ENCODE measurements around the gene ZC3H12D. TPM values are rescaled to one million over a fixed set of nuclear protein-coding genes. Genes with fewer than 3 reads are reported as not detected.
"Not testable (repeated sequence)": the region's sequence is repeated elsewhere in the genome, so short reads cannot be mapped to it uniquely, and the experiment has no call there.

ZC3H12D gene
- total and polyA plus RNA-seq, 11 donors: 0.14 to 3.0 (median 0.42) TPM

DNA sequence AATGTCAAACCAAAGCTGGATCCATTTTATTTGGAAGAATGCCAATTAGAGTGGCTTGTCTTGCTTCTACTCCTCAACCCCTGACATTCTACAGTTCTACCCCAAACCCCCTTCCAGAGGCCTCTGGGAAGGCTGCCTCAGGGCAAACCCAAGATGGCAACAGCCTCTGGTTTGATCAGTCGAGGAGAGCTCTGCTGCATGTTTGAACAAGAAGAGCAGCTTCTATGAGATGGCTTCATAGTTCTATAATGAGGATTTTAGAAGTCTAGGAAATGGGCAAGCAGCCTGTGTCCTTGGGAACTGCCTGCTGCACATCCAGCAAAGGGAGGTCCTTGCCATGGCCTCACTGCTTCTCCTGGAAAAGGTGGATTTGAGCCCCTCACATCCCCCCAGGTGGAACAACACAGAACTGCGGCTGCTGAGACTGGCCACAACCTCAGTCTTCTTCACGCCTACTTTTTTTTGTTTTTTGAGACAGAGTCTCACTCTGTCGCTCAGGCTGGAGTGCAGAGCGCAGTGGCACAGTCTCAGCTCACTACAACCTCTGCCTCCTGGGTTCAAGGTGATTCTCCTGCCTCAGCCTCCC is 37.9 kb downstream of the ZC3H12D start:
- no peaks in the 10 kb centered on the region for H3K36me3 ChIP-seq
- peaks cover 0 to 48% (median 14%) of the 10 kb centered on the region in 9 donors for H3K27me3 ChIP-seq
- 93 to 97% (median 95%) methylated on average over 5 of the region's 5 CpGs for WGBS, 4 donors
- no peak for ATAC-seq
- intact Hi-C loops (cut with DNase I): no loop called here
- no peaks in the 10 kb centered on the region for H3K9me3 ChIP-seq
- TF ChIP-seq, protein P1, sequence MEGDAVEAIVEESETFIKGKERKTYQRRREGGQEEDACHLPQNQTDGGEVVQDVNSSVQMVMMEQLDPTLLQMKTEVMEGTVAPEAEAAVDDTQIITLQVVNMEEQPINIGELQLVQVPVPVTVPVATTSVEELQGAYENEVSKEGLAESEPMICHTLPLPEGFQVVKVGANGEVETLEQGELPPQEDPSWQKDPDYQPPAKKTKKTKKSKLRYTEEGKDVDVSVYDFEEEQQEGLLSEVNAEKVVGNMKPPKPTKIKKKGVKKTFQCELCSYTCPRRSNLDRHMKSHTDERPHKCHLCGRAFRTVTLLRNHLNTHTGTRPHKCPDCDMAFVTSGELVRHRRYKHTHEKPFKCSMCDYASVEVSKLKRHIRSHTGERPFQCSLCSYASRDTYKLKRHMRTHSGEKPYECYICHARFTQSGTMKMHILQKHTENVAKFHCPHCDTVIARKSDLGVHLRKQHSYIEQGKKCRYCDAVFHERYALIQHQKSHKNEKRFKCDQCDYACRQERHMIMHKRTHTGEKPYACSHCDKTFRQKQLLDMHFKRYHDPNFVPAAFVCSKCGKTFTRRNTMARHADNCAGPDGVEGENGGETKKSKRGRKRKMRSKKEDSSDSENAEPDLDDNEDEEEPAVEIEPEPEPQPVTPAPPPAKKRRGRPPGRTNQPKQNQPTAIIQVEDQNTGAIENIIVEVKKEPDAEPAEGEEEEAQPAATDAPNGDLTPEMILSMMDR (IDR thresholded peaks at IDR 0.05): no peak
- no peak for TF ChIP-seq POLR2A (IDR thresholded peaks at IDR 0.05)
- no peak for DNase-seq
- no peak overlapping the region for H3K4me3 ChIP-seq
- no peak overlapping the region for H3K27ac ChIP-seq
- peaks cover 0 to 19% (median 13%) of the 10 kb centered on the region in 12 donors for H3K4me1 ChIP-seq

DNA sequence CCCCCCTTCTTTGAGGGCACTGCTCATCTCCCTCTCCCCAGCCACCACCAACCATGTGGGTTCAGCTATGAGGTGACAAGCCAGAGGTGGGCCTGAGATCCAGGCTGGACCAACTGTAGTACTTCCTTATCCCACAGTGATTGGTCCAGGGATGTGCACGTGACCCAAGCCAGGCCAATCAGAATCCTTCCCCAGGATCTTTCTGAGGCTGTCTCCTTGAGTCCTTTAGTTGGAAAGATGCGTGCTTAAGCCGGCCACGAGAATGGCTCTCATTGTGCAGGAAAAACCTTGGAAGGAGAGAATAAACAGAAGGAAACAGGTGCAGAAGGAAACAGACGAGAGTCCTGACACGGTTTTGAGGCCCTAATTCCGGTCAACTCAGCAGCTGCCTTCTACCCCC is 39.2 kb downstream of the ZC3H12D start:
- intact Hi-C loops (cut with DNase I): no loop called here
- peaks cover 0 to 37% (median 14%) of the 10 kb centered on the region in 9 donors for H3K27me3 ChIP-seq
- DNase-seq: no peak
- peaks cover 0 to 6% (median 4%) of the 10 kb centered on the region in 12 donors for H3K4me1 ChIP-seq
- no peak overlapping the region for H3K27ac ChIP-seq
- H3K36me3 ChIP-seq: no peaks in the 10 kb centered on the region
- H3K4me3 ChIP-seq: no peak overlapping the region
- WGBS, 4 donors: 92 to 96% (median 94%) methylated on average over 7 of the region's 7 CpGs
- no peak for ATAC-seq
- no peaks in the 10 kb centered on the region for H3K9me3 ChIP-seq
- TF ChIP-seq POLR2A (IDR thresholded peaks at IDR 0.05): no peak
- TF ChIP-seq, protein P1 (IDR thresholded peaks at IDR 0.05): no peak

DNA sequence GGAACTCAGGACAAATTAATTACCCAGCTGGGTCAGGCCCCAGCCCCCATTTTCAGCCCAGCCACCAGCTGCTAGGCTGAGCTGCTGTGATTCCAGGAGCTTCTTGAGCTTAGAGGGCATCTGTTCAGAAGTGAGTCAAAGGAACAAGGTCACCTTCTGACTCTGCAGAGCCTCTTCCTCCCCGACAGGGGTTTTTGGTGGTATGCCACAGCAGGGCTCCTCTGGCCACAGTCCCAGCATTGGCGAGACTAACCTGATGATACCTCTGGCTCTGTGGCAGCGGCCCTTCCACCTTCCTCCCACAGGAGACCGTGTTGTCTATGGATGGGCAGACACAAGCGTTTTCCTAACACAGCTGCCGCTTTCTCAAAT is 39.7 kb downstream of the ZC3H12D start:
- intact Hi-C loops (cut with DNase I): no loop called here
- no peak for DNase-seq

DNA sequence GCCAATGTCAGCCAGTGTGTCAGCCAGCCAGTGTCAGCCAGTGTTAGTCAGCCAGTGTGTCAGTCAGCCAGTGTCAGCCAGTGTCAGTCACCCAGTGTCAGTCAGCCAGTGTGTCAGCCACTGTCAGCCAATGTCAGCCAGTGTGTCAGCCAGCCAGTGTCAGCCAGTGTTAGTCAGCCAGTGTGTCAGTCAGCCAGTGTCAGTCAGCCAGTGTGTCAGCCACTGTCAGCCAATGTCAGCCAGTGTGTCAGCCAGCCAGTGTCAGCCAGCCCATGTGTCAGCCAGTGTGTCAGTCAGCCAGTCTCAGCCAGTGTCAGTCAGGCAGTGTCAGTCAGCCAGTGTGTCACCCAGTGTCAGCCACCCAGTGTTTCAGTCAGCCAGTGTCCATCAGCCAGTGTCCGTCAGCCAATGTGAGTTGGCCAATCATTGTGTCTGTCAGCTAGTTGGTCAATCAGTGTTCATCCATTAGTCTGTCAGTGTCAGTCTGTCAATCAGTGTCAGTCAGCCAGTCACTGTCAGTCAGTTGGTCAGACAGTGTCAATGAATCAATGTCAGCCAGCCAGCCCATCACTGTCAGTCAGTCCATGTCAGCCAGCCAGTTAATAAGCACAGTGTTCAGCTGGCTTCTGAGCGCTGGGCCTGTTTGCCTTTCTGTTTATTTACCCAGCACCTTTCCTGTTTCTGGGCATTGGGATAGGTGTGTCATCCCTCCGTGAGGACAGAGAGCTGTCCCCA is 40.3 kb downstream of the ZC3H12D start:
- intact Hi-C loops (cut with DNase I): not testable (repeated sequence)

More for the DNA sequence above, 39.7 kb downstream of the ZC3H12D start:
- H3K36me3 ChIP-seq: no peaks in the 10 kb centered on the region
- TF ChIP-seq, protein P1 (IDR thresholded peaks at IDR 0.05): no peak
- TF ChIP-seq POLR2A (IDR thresholded peaks at IDR 0.05): no peak
- no peak overlapping the region for H3K27ac ChIP-seq
- no peaks in the 10 kb centered on the region for H3K9me3 ChIP-seq
- 65 to 100% (median 80%) methylated on average over 1 to 6 of the region's 6 CpGs for WGBS, 4 donors
- peak in 3 of 4 donors; percentile 34 to 45 (median 35) for ATAC-seq
- H3K4me1 ChIP-seq: peaks cover 0 to 2% (median 0%) of the 10 kb centered on the region in 12 donors
- H3K27me3 ChIP-seq: peaks cover 0 to 32% (median 10%) of the 10 kb centered on the region in 9 donors
- H3K4me3 ChIP-seq: no peak overlapping the region

More for the DNA sequence above, 40.3 kb downstream of the ZC3H12D start:
- not testable (repeated sequence) for H3K4me3 ChIP-seq, H3K9me3 ChIP-seq, H3K4me1 ChIP-seq, ATAC-seq, DNase-seq, H3K36me3 ChIP-seq, H3K27ac ChIP-seq
- H3K27me3 ChIP-seq: peaks cover 0 to 32% (median 8%) of the 10 kb centered on the region in 9 donors
- WGBS, 4 donors: 65 to 93% (median 82%) methylated on average over 3 of the region's 3 CpGs

All from heart left ventricle (tissue), 16 donors.